ENCODE data around the gene GREB1L. TPM values are rescaled to one million over a fixed set of nuclear protein-coding genes. Genes with fewer than 3 reads are reported as not detected.

GREB1L gene
- total and polyA plus RNA-seq, 2 donors (not counting 3 experiments of a cell fraction or from before 2014, with no cell fraction given), result 0.22 to 0.41 TPM

- TF ChIP-seq GATA2 (IDR thresholded peaks at IDR 0.05; ENCODE audit: insufficient read depth, insufficient read length, low read depth, low read length) (no peak), MYC (IDR thresholded peaks at IDR 0.05; ENCODE audit: low read depth, low read length) (no peak), POLR2A (IDR thresholded peaks at IDR 0.05; ENCODE audit: low read depth, low read length) (no peak), FOS (IDR thresholded peaks at IDR 0.05; ENCODE audit: borderline replicate concordance, insufficient read depth, low read length) (no peak), POLR2AphosphoS5 (IDR thresholded peaks at IDR 0.05; ENCODE audit: insufficient read depth, low read depth, low read length) (no peak), CTCF (IDR thresholded peaks at IDR 0.05; ENCODE audit: extremely low read depth in 1 of 2, insufficient read depth in 1 of 2, low read depth in 1 of 2, low read length in 2 of 2) (no peak), JUN (IDR thresholded peaks at IDR 0.05; ENCODE audit: borderline replicate concordance, insufficient read depth, insufficient read length, low read depth) (no peak), EZH2 (IDR thresholded peaks at IDR 0.05; ENCODE audit: borderline replicate concordance, low read depth, low read length, severe bottlenecking) (no peak)
- TF ChIP-seq, protein P1, sequence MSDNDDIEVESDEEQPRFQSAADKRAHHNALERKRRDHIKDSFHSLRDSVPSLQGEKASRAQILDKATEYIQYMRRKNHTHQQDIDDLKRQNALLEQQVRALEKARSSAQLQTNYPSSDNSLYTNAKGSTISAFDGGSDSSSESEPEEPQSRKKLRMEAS (IDR thresholded peaks at IDR 0.05; ENCODE audit: insufficient read depth, insufficient read length), result no peak
- BruUV-seq (replicated peaks), result no TSS peak
- ChIA-PET CTCF (no interaction called here), POLR2A (no interaction called here)
- no peaks in the 10 kb centered on the region for H3K9me1 ChIP-seq (replicated peaks; ENCODE audit: control insufficient read depth, extremely low read depth, insufficient read depth, low read length)
- intact Hi-C loops (cut with micrococcal nuclease), result no loop called here
- dilution Hi-C loops (cut with MboI; ENCODE audit: extremely low pct_ligation_motif_present, low sequenced_read_pairs), result no loop called here
- no peak overlapping the region for H3K4me3 ChIP-seq (replicated peaks in 1 of 3; ENCODE audit: insufficient read depth in 1 of 3, low read depth in 1 of 3, low read length in 3 of 3)
- no peak overlapping the region for H2AFZ ChIP-seq (ENCODE audit: low read depth, low read length)
- DNase-seq (ENCODE audit: low read depth, low spot score), result no peak
- no peak overlapping the region for H3K27ac ChIP-seq (ENCODE audit: insufficient read depth, low read depth, low read length)
- no peak overlapping the region for H3K9ac ChIP-seq (replicated peaks; ENCODE audit: extremely low read depth, insufficient read depth, low read length)
- H3K27me3 ChIP-seq (ENCODE audit: control insufficient read depth in 2 of 2, insufficient read depth in 2 of 2, low read length in 2 of 2), result no peaks in the 10 kb centered on the region
- H3K36me3 ChIP-seq (ENCODE audit: control insufficient read depth in 2 of 2, extremely low read depth in 1 of 2, insufficient read depth in 2 of 2, low read length in 2 of 2), result no peaks in the 10 kb centered on the region
- H3K79me2 ChIP-seq (ENCODE audit: control insufficient read depth, insufficient read depth, low read length), result no peaks in the 10 kb centered on the region
- H4K20me1 ChIP-seq (replicated peaks; ENCODE audit: control insufficient read depth, extremely low read depth, insufficient read depth, low read length), result no peaks in the 10 kb centered on the region
- no peaks in the 10 kb centered on the region for H3K9me3 ChIP-seq (replicated peaks; ENCODE audit: control insufficient read depth, insufficient read depth, low read length)
- FAIRE-seq, result no peak
- H3K4me1 ChIP-seq (ENCODE audit: control insufficient read depth, extremely low read depth, insufficient read depth, low read length), result peaks cover 5% of the 10 kb centered on the region
- no peak overlapping the region for H3K4me2 ChIP-seq (ENCODE audit: insufficient read depth, low read length)
Measured at GRCh38 chr18:21331065-21331464, 89.0 kb downstream of the GREB1L start.
